OCI-LY7 (cell line): ENCODE results near the gene CANT1. TPM values are rescaled to one million over a fixed set of nuclear protein-coding genes. Genes with fewer than 3 reads are reported as not detected.

Experiments
- BruUV-seq: library from RNA; stranded (reverse); fragments of 400-500 nt; replicated peaks from 2 replicates; lab custom pipeline; 2021; lab: Mats Ljungman, UMichigan
- CTCF ChIA-PET: fragments of 300-600 bp; sonication (Branson Sonifier 250); formaldehyde crosslinking; loops from one replicate; lab custom pipeline; 2022; ENCODE audit warnings: antibody characterized with exemption; ENCODE audit not compliant: unreplicated experiment; lab: Charles Lee
- POLR2A ChIA-PET: fragments of 300-600 bp; sonication (Branson Sonifier 250); formaldehyde crosslinking; loops from one replicate; lab custom pipeline; 2022; ENCODE audit warnings: antibody characterized with exemption; lab: Charles Lee
- DNase-seq: peaks from one replicate; pipeline ENCODE4 v3.0.0-alpha.2; 2015; ENCODE audit warnings: low spot score
- H2AFZ ChIP-seq: fragments of 200-600 bp; sonication (generic), shearing (Covaris generic); 2 replicates; pipeline ENCODE4 v1.6.1; 2014; ENCODE audit warnings: mild to moderate bottlenecking, antibody characterized with exemption, low read length, moderate library complexity
- H3K27ac ChIP-seq: fragments of 200-600 bp; sonication (generic); 2 replicates; pipeline ENCODE4 v1.5.1; 2014; ENCODE audit warnings: mixed run types, low read depth, mild to moderate bottlenecking, moderate library complexity, low read length, inconsistent platforms; ENCODE audit not compliant: poor library complexity, severe bottlenecking
- H3K36me3 ChIP-seq: fragments of 200-600 bp; sonication (generic); 2 replicates; pipeline ENCODE4 v1.6.1; 2014; ENCODE audit warnings: mild to moderate bottlenecking, antibody characterized with exemption, low read length, moderate library complexity, mixed read lengths; ENCODE audit not compliant: insufficient read depth
- H3K4me1 ChIP-seq: fragments of 200-600 bp; sonication (generic); 2 replicates; pipeline ENCODE4 v1.5.1; 2014; ENCODE audit warnings: mild to moderate bottlenecking, low read length; ENCODE audit not compliant: insufficient read depth, poor library complexity, severe bottlenecking
- H3K4me2 ChIP-seq: fragments of 200-600 bp; sonication (generic); 2 replicates; pipeline ENCODE4 v1.6.1; 2014; ENCODE audit warnings: mild to moderate bottlenecking, low read length
- H3K4me3 ChIP-seq: fragments of 200-600 bp; sonication (generic); 2 replicates; pipeline ENCODE4 v1.5.1; 2014; ENCODE audit warnings: mild to moderate bottlenecking, low read depth, low read length; ENCODE audit not compliant: poor library complexity, severe bottlenecking
- H3K79me2 ChIP-seq: fragments of 200-600 bp; sonication (generic); 2 replicates; pipeline ENCODE4 v1.6.1; 2016; ENCODE audit warnings: low read depth, mild to moderate bottlenecking, low read length, moderate library complexity, mixed read lengths; ENCODE audit not compliant: insufficient read depth
- H3K9me2 ChIP-seq: fragments of 200-600 bp; sonication (generic); 2 replicates; pipeline ENCODE4 v1.6.1; 2016; ENCODE audit warnings: mild to moderate bottlenecking, low read length, mixed read lengths; ENCODE audit not compliant: insufficient read depth
- H3K9me3 ChIP-seq: fragments of 200-600 bp; sonication (generic); 2 replicates; pipeline ENCODE4 v1.6.1; 2014; ENCODE audit warnings: mild to moderate bottlenecking, mixed run types, low read length, mixed read lengths
- H4K20me1 ChIP-seq: fragments of 200-600 bp; sonication (generic); 2 replicates; pipeline ENCODE4 v1.6.1; 2014; ENCODE audit warnings: mild to moderate bottlenecking, antibody characterized with exemption, low read length, moderate library complexity, mixed read lengths; ENCODE audit not compliant: insufficient read depth
- CTCF ChIP-seq: fragments of 200-600 bp; sonication (generic); conservative IDR thresholded peaks from 2 replicates; pipeline ENCODE4 v1.5.1; 2014; ENCODE audit warnings: mild to moderate bottlenecking, antibody characterized with exemption, low read length, moderate library complexity, mixed read lengths
- EZH2phosphoT487 ChIP-seq: fragments of 200-600 bp; sonication (generic); IDR thresholded peaks from 2 replicates; pipeline ENCODE4 v1.6.1; 2018; ENCODE audit warnings: low read depth, borderline replicate concordance, mild to moderate bottlenecking, mixed run types, antibody characterized with exemption, low read length, moderate library complexity, mixed read lengths
- intact Hi-C: fragments of 100-400 bp; cut with micrococcal nuclease; formaldehyde crosslinking; loops from one replicate; pipeline ENCODE4 v1.10.0; 2022; ENCODE audit not compliant: unreplicated experiment
- total RNA-seq, 2 experiments: library from RNA; depleted of rRNA in 1 of 2; stranded (reverse); fragments of >200 nt in 1 of 2; shearing (Covaris generic) in 1 of 2; gene quantifications; 2 replicates each; pipeline ENCODE4 v1.2.3, GENCODE V29; 2014 to 2022

The CANT1 gene
- total RNA-seq, 2 experiments from 2014 or later: 37.2 to 60.5 TPM

- H3K9me3 ChIP-seq: no peaks in the 10 kb centered on the region
- ChIA-PET CTCF (no interaction called here), POLR2A (interaction anchor here (0.8 kb wide), 1 partner anchor 35 kb away, joined by 6 read pairs; no protein-coding TSS in a partner anchor)
- H3K4me3 ChIP-seq: peak overlapping the region; percentile 56
- DNase-seq: peak; percentile 78
- TF ChIP-seq CTCF: no peak
- TF ChIP-seq EZH2phosphoT487: no peak
- peak overlapping the region; percentile 57 for H3K4me2 ChIP-seq
- peaks cover 10% of the 10 kb centered on the region for H3K4me1 ChIP-seq
- H3K79me2 ChIP-seq: no peaks in the 10 kb centered on the region
- no peaks in the 10 kb centered on the region for H3K9me2 ChIP-seq
- intact Hi-C loops: no loop called here
- peak overlapping the region; percentile 32 for H3K27ac ChIP-seq
- no peaks in the 10 kb centered on the region for H4K20me1 ChIP-seq
- H3K36me3 ChIP-seq: no peaks in the 10 kb centered on the region
- H2AFZ ChIP-seq: peak overlapping the region; percentile 58; the same call in 1 of the 2 replicates
- BruUV-seq: no TSS peak
These were observed 34.7 kb downstream of the CANT1 start for GRCh38 chr17:78974635-78975591.

GRCh38 chr17:78973792-78974520 is 35.6 kb downstream of the CANT1 start:
- Histone ChIP-seq H3K79me2 (no peaks in the 10 kb centered on the region), H4K20me1 (no peaks in the 10 kb centered on the region), H2AFZ (no peak overlapping the region), H3K4me3 (no peak overlapping the region), H3K27ac (no peak overlapping the region), H3K36me3 (no peaks in the 10 kb centered on the region), H3K9me3 (no peaks in the 10 kb centered on the region), H3K9me2 (no peaks in the 10 kb centered on the region), H3K4me2 (no peak overlapping the region), H3K4me1 (peaks cover 10% of the 10 kb centered on the region)
- POLR2A ChIA-PET: no interaction called here
- BruUV-seq: no TSS peak
- intact Hi-C loops: no loop called here
- CTCF ChIA-PET: interaction anchor here (0.6 kb wide), 1 partner anchor 385 kb away, joined by 4 read pairs; no protein-coding TSS in a partner anchor
- no peak for DNase-seq
- TF ChIP-seq CTCF (no peak), EZH2phosphoT487 (no peak)
